OCI-LY7 (cell line): ENCODE measurements around the gene PLPPR1. TPM values are rescaled to one million over a fixed set of nuclear protein-coding genes. Genes with fewer than 3 reads are reported as not detected.

Experiments
- BruUV-seq: library from RNA; stranded (reverse); fragments of 400-500 nt; replicated peaks from 2 replicates; lab custom pipeline; 2021; lab: Mats Ljungman, UMichigan
- CTCF ChIA-PET: fragments of 300-600 bp; sonication (Branson Sonifier 250); formaldehyde crosslinking; loops from one replicate; lab custom pipeline; 2022; ENCODE audit warnings: antibody characterized with exemption; ENCODE audit not compliant: unreplicated experiment; lab: Charles Lee
- POLR2A ChIA-PET: fragments of 300-600 bp; sonication (Branson Sonifier 250); formaldehyde crosslinking; loops from one replicate; lab custom pipeline; 2022; ENCODE audit warnings: antibody characterized with exemption; lab: Charles Lee
- DNase-seq: peaks from one replicate; pipeline ENCODE4 v3.0.0-alpha.2; 2015; ENCODE audit warnings: low spot score
- H2AFZ ChIP-seq: fragments of 200-600 bp; sonication (generic), shearing (Covaris generic); 2 replicates; pipeline ENCODE4 v1.6.1; 2014; ENCODE audit warnings: mild to moderate bottlenecking, antibody characterized with exemption, low read length, moderate library complexity
- H3K27ac ChIP-seq: fragments of 200-600 bp; sonication (generic); 2 replicates; pipeline ENCODE4 v1.5.1; 2014; ENCODE audit warnings: mixed run types, low read depth, mild to moderate bottlenecking, moderate library complexity, low read length, inconsistent platforms; ENCODE audit not compliant: poor library complexity, severe bottlenecking
- H3K36me3 ChIP-seq: fragments of 200-600 bp; sonication (generic); 2 replicates; pipeline ENCODE4 v1.6.1; 2014; ENCODE audit warnings: mild to moderate bottlenecking, antibody characterized with exemption, low read length, moderate library complexity, mixed read lengths; ENCODE audit not compliant: insufficient read depth
- H3K4me1 ChIP-seq: fragments of 200-600 bp; sonication (generic); 2 replicates; pipeline ENCODE4 v1.5.1; 2014; ENCODE audit warnings: mild to moderate bottlenecking, low read length; ENCODE audit not compliant: insufficient read depth, poor library complexity, severe bottlenecking
- H3K4me2 ChIP-seq: fragments of 200-600 bp; sonication (generic); 2 replicates; pipeline ENCODE4 v1.6.1; 2014; ENCODE audit warnings: mild to moderate bottlenecking, low read length
- H3K4me3 ChIP-seq: fragments of 200-600 bp; sonication (generic); 2 replicates; pipeline ENCODE4 v1.5.1; 2014; ENCODE audit warnings: mild to moderate bottlenecking, low read depth, low read length; ENCODE audit not compliant: poor library complexity, severe bottlenecking
- H3K79me2 ChIP-seq: fragments of 200-600 bp; sonication (generic); 2 replicates; pipeline ENCODE4 v1.6.1; 2016; ENCODE audit warnings: low read depth, mild to moderate bottlenecking, low read length, moderate library complexity, mixed read lengths; ENCODE audit not compliant: insufficient read depth
- H3K9me2 ChIP-seq: fragments of 200-600 bp; sonication (generic); 2 replicates; pipeline ENCODE4 v1.6.1; 2016; ENCODE audit warnings: mild to moderate bottlenecking, low read length, mixed read lengths; ENCODE audit not compliant: insufficient read depth
- H3K9me3 ChIP-seq: fragments of 200-600 bp; sonication (generic); 2 replicates; pipeline ENCODE4 v1.6.1; 2014; ENCODE audit warnings: mild to moderate bottlenecking, mixed run types, low read length, mixed read lengths
- H4K20me1 ChIP-seq: fragments of 200-600 bp; sonication (generic); 2 replicates; pipeline ENCODE4 v1.6.1; 2014; ENCODE audit warnings: mild to moderate bottlenecking, antibody characterized with exemption, low read length, moderate library complexity, mixed read lengths; ENCODE audit not compliant: insufficient read depth
- CTCF ChIP-seq: fragments of 200-600 bp; sonication (generic); conservative IDR thresholded peaks from 2 replicates; pipeline ENCODE4 v1.5.1; 2014; ENCODE audit warnings: mild to moderate bottlenecking, antibody characterized with exemption, low read length, moderate library complexity, mixed read lengths
- EZH2phosphoT487 ChIP-seq: fragments of 200-600 bp; sonication (generic); IDR thresholded peaks from 2 replicates; pipeline ENCODE4 v1.6.1; 2018; ENCODE audit warnings: low read depth, borderline replicate concordance, mild to moderate bottlenecking, mixed run types, antibody characterized with exemption, low read length, moderate library complexity, mixed read lengths
- intact Hi-C: fragments of 100-400 bp; cut with micrococcal nuclease; formaldehyde crosslinking; loops from one replicate; pipeline ENCODE4 v1.10.0; 2022; ENCODE audit not compliant: unreplicated experiment
- total RNA-seq, 2 experiments: library from RNA; depleted of rRNA in 1 of 2; stranded (reverse); fragments of >200 nt in 1 of 2; shearing (Covaris generic) in 1 of 2; gene quantifications; 2 replicates each; pipeline ENCODE4 v1.2.3, GENCODE V29; 2014 to 2022

PLPPR1 gene
- total RNA-seq, 2 experiments from 2014 or later = not detected

- no peaks in the 10 kb centered on the region for H3K4me1 ChIP-seq
- H4K20me1 ChIP-seq = no peaks in the 10 kb centered on the region
- H3K79me2 ChIP-seq = no peaks in the 10 kb centered on the region
- no peak for DNase-seq
- CTCF ChIA-PET = no interaction called here
- no TSS peak for BruUV-seq
- no peaks in the 10 kb centered on the region for H3K36me3 ChIP-seq
- H3K27ac ChIP-seq = no peak overlapping the region
- H3K9me2 ChIP-seq = no peaks in the 10 kb centered on the region
- POLR2A ChIA-PET = no interaction called here
- no peak overlapping the region for H2AFZ ChIP-seq
- intact Hi-C loops = no loop called here
- no peak overlapping the region for H3K4me3 ChIP-seq
- TF ChIP-seq CTCF (no peak), EZH2phosphoT487 (no peak)
- H3K4me2 ChIP-seq = no peak overlapping the region
- no peaks in the 10 kb centered on the region for H3K9me3 ChIP-seq
Observed at GRCh38 chr9:101225271-101225670, 196.7 kb downstream of the PLPPR1 start.

- TF ChIP-seq CTCF (no peak), EZH2phosphoT487 (no peak)
- BruUV-seq = no TSS peak
- Histone ChIP-seq H3K9me3 (no peaks in the 10 kb centered on the region), H3K27ac (no peak overlapping the region), H3K79me2 (no peaks in the 10 kb centered on the region), H3K4me2 (no peak overlapping the region), H3K36me3 (no peaks in the 10 kb centered on the region), H2AFZ (no peak overlapping the region), H3K4me1 (no peaks in the 10 kb centered on the region), H3K9me2 (no peaks in the 10 kb centered on the region), H3K4me3 (no peak overlapping the region), H4K20me1 (no peaks in the 10 kb centered on the region)
- intact Hi-C loops = no loop called here
- DNase-seq = no peak
- ChIA-PET CTCF (no interaction called here), POLR2A (no interaction called here)
Observed at GRCh38 chr9:101226161-101226560, 197.6 kb downstream of the PLPPR1 start.

DNA sequence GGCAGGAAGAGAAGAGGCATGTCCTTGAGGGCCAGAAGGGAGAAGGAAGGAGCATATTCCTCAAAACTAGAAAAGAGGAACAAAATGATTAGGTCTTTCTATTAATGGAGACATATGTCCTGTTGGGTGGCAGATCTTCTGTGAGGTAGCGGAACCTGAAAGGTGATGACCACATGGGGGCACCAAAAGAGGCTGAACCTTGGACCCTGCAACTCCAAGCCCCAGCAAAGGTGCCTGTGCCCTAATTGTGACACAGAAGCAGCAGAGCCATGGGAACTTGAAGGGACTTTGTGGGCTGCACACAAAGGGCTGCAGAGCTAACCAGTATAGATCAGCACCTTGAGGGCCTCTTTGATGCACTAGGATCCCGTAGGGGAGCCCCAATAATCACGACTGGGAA is 198.3 kb downstream of the PLPPR1 start:
- Histone ChIP-seq H3K9me3 (no peaks in the 10 kb centered on the region), H4K20me1 (no peaks in the 10 kb centered on the region), H3K4me1 (no peaks in the 10 kb centered on the region), H3K36me3 (no peaks in the 10 kb centered on the region), H2AFZ (no peak overlapping the region), H3K27ac (no peak overlapping the region), H3K79me2 (no peaks in the 10 kb centered on the region), H3K4me3 (no peak overlapping the region), H3K9me2 (no peaks in the 10 kb centered on the region), H3K4me2 (no peak overlapping the region)
- BruUV-seq = no TSS peak
- POLR2A ChIA-PET = no interaction called here
- intact Hi-C loops = no loop called here
- CTCF ChIA-PET = no interaction called here
- TF ChIP-seq EZH2phosphoT487 (no peak), CTCF (0 out of 2 replicates have a peak, but pooled peaks have one; percentile 27)
- peak; percentile 0 for DNase-seq
